MCF 10A (cell line): Measurements from ENCODE around the gene SCNN1G. TPM values are rescaled to one million over a fixed set of nuclear protein-coding genes. Genes with fewer than 3 reads are reported as not detected.

ENCODE experiments used
- BruUV-seq: library from RNA; stranded (reverse); fragments of 400-500 nt; replicated peaks from 2 replicates; lab custom pipeline; 2021; lab: Mats Ljungman, UMichigan
- CTCF ChIA-PET: fragments of 300-600 bp; sonication (Branson Sonifier 250); formaldehyde crosslinking; extraction: SDS; loops from one replicate; lab custom pipeline; 2021; ENCODE audit warnings: antibody characterized with exemption, inconsistent platforms; lab: Yijun Ruan, JAX
- POLR2A ChIA-PET: fragments of 300-600, 350-650 bp; sonication (Branson Sonifier 250); formaldehyde crosslinking; extraction: SDS; loops from one replicate; lab custom pipeline; 2020; ENCODE audit warnings: antibody characterized with exemption, inconsistent platforms; lab: Yijun Ruan, JAX
- DNase-seq: peaks from one replicate; pipeline ENCODE4 v3.0.0-alpha.2; 2018; ENCODE audit not compliant: unreplicated experiment
- H3K27ac Mint-ChIP-seq: one replicate; pipeline ENCODE4 v1.8.0; 2022; ENCODE audit warnings: mild to moderate bottlenecking, low read depth, mixed read lengths; ENCODE audit not compliant: unreplicated experiment
- H3K27me3 Mint-ChIP-seq: one replicate; pipeline ENCODE4 v1.8.0; 2022; ENCODE audit warnings: mixed read lengths; ENCODE audit not compliant: insufficient read depth, unreplicated experiment
- H3K36me3 Mint-ChIP-seq: one replicate; pipeline ENCODE4 v1.8.0; 2022; ENCODE audit warnings: mild to moderate bottlenecking, moderate library complexity, mixed read lengths; ENCODE audit not compliant: insufficient read depth, unreplicated experiment
- H3K4me1 Mint-ChIP-seq: one replicate; pipeline ENCODE4 v1.8.0; 2022; ENCODE audit warnings: mixed read lengths; ENCODE audit not compliant: insufficient read depth, unreplicated experiment
- H3K4me3 Mint-ChIP-seq: one replicate; pipeline ENCODE4 v1.8.0; 2022; ENCODE audit warnings: mild to moderate bottlenecking, moderate library complexity, mixed read lengths; ENCODE audit not compliant: unreplicated experiment
- H3K9me3 Mint-ChIP-seq: one replicate; pipeline ENCODE4 v1.8.0; 2022; ENCODE audit warnings: mixed read lengths; ENCODE audit not compliant: unreplicated experiment
- CTCF ChIP-seq: fragments of 200-600 bp; IDR thresholded peaks from one replicate; pipeline ENCODE4 v1.8.0; 2022; ENCODE audit warnings: antibody characterized with exemption, mild to moderate bottlenecking; ENCODE audit not compliant: unreplicated experiment
- intact Hi-C: fragments of 100-400 bp; cut with micrococcal nuclease; formaldehyde crosslinking; loops from 2 replicates; pipeline ENCODE4 v1.14.1; 2022
- total RNA-seq: library from RNA; stranded (reverse); gene quantifications from 2 replicates; pipeline ENCODE4 v1.2.3, GENCODE V29; 2022

The SCNN1G gene
- total RNA-seq, 1 experiment from 2014 or later, result 11.9 TPM

- Mint-ChIP-seq H3K9me3 (no peaks in the 10 kb centered on the region), H3K27me3 (peaks cover 45% of the 10 kb centered on the region), H3K27ac (no peak overlapping the region), H3K36me3 (no peaks in the 10 kb centered on the region), H3K4me3 (no peak overlapping the region), H3K4me1 (no peaks in the 10 kb centered on the region)
- TF ChIP-seq CTCF, result no peak
- POLR2A ChIA-PET, result no interaction called here
- CTCF ChIA-PET, result no interaction called here
- DNase-seq, result no peak
- BruUV-seq, result no TSS peak
- intact Hi-C loops, result no loop called here
Observed at GRCh38 chr16:23163921-23164320, 18.6 kb upstream of the SCNN1G start.

- Mint-ChIP-seq H3K4me1 (no peaks in the 10 kb centered on the region), H3K9me3 (no peaks in the 10 kb centered on the region), H3K4me3 (no peak overlapping the region), H3K27me3 (peaks cover 45% of the 10 kb centered on the region), H3K36me3 (no peaks in the 10 kb centered on the region), H3K27ac (no peak overlapping the region)
- intact Hi-C loops, result no loop called here
- TF ChIP-seq CTCF, result no peak
- POLR2A ChIA-PET, result interaction anchor here (0.7 to 1.5 kb wide), 2 partner anchors 16 to 63 kb away, joined by 3 read pairs; no protein-coding TSS in a partner anchor
- no peak for DNase-seq
- BruUV-seq, result no TSS peak
- CTCF ChIA-PET, result interaction anchor here (1.0 to 1.3 kb wide), 2 partner anchors 14 to 269 kb away, joined by 3 read pairs; no protein-coding TSS in a partner anchor
Observed at GRCh38 chr16:23164736-23165135, 17.8 kb upstream of the SCNN1G start.

- POLR2A ChIA-PET, result interaction anchor here (1.1 to 1.4 kb wide), 2 partner anchors 11 to 30 kb away, joined by 3 to 4 read pairs; no protein-coding TSS in a partner anchor
- no peaks in the 10 kb centered on the region for H3K9me3 Mint-ChIP-seq
Observed at GRCh38 chr16:23172583-23172982, 10.0 kb upstream of the SCNN1G start.

GRCh38 chr16:23172994-23173393, 9.6 kb upstream of the SCNN1G start:
- POLR2A ChIA-PET, result no interaction called here
- BruUV-seq, result no TSS peak
- intact Hi-C loops, result no loop called here

More at GRCh38 chr16:23172583-23172982, 10.0 kb upstream of the SCNN1G start:
- Mint-ChIP-seq H3K36me3 (no peaks in the 10 kb centered on the region), H3K4me1 (peaks cover 13% of the 10 kb centered on the region), H3K27me3 (peaks cover 16% of the 10 kb centered on the region), H3K27ac (no peak overlapping the region), H3K4me3 (no peak overlapping the region)
- BruUV-seq, result no TSS peak
- CTCF ChIA-PET, result interaction anchor here (0.7 to 24.1 kb wide), 4 partner anchors 9 to 262 kb away, joined by 3 to 516 read pairs (median 10); no protein-coding TSS in a partner anchor
- intact Hi-C loops, result no loop called here
- DNase-seq, result no peak
- no peak for TF ChIP-seq CTCF

More at GRCh38 chr16:23172994-23173393, 9.6 kb upstream of the SCNN1G start:
- Mint-ChIP-seq H3K36me3 (no peaks in the 10 kb centered on the region), H3K27ac (no peak overlapping the region), H3K27me3 (peaks cover 16% of the 10 kb centered on the region), H3K9me3 (no peaks in the 10 kb centered on the region), H3K4me1 (peaks cover 13% of the 10 kb centered on the region), H3K4me3 (no peak overlapping the region)
- CTCF ChIA-PET, result interaction anchor here (0.7 to 24.1 kb wide), 3 partner anchors 9 to 268 kb away, joined by 3 to 516 read pairs (median 4); no protein-coding TSS in a partner anchor
- no peak for TF ChIP-seq CTCF
- no peak for DNase-seq
